Testis (tissue), 3 donors: ENCODE measurements around the gene WDFY4. TPM values are rescaled to one million over a fixed set of nuclear protein-coding genes. Genes with fewer than 3 reads are reported as not detected.

ENCODE experiments used
- DNase-seq: peaks from one replicate; pipeline ENCODE4 v3.0.0-alpha.2; 2019
- H3K27ac ChIP-seq, 2 donors: fragments of 200-600 bp; sonication (generic); one replicate each; pipeline ENCODE4 v1.5.1; 2019
- H3K27me3 ChIP-seq: fragments of 200-600 bp; sonication (generic); one replicate; pipeline ENCODE4 v1.5.1; 2019
- H3K36me3 ChIP-seq: fragments of 200-600 bp; sonication (generic); one replicate; pipeline ENCODE4 v1.5.1; 2017; ENCODE audit warnings: low read depth; ENCODE audit errors: missing control alignments
- H3K4me1 ChIP-seq: fragments of 200-600 bp; sonication (generic); one replicate; pipeline ENCODE4 v1.5.1; 2019
- H3K4me3 ChIP-seq, 2 donors: fragments of 200-600 bp; sonication (generic); one replicate each; pipeline ENCODE4 v1.5.1; 2017 to 2019
- H3K9me3 ChIP-seq: fragments of 200-600 bp; sonication (generic); one replicate; pipeline ENCODE4 v1.5.1; 2017
- CTCF ChIP-seq, 3 experiments: fragments of 450-650 bp in 2 of 3; fragments of 200-600 bp in 1 of 3; sonication (generic) in 1 of 3; IDR thresholded peaks; one replicate each; pipeline ENCODE4 v1.5.1; 2016 to 2019; ENCODE audit warnings: antibody characterized with exemption in 3 of 3, mild to moderate bottlenecking in 2 of 3, moderate library complexity in 1 of 3
- POLR2A ChIP-seq: fragments of 450-650 bp; IDR thresholded peaks from one replicate; pipeline ENCODE4 v1.6.1; 2017; ENCODE audit warnings: antibody characterized with exemption, mild to moderate bottlenecking, moderate library complexity
- WGBS, 2 donors: methylation state at CpG; one replicate each; pipeline ENCODE4 v1.1.5; 2018; 5-methylcytosine and 5-hydroxymethylcytosine counted together
- intact Hi-C: fragments of 100-400 bp; cut with DNase I; formaldehyde crosslinking; loops from one replicate; pipeline ENCODE4 v1.15.1; 2023; ENCODE audit warnings: low total_unique reads
- polyA plus RNA-seq: library from polyadenylated mRNA; stranded (reverse); fragments of 350-450 nt; fragmentation: Illumina TruSeq; extraction: RNeasy Lipid Tissue Mini Kit (QIAGEN cat#74804); gene quantifications from one replicate; pipeline ENCODE4 v1.2.3, GENCODE V29; 2014; ENCODE audit warnings: low read depth, low replicate concordance; ENCODE audit not compliant: insufficient read depth
- total RNA-seq, 2 donors: library from RNA; depleted of rRNA; stranded (reverse); fragments of >200 nt; gene quantifications; one replicate each; pipeline ENCODE4 v1.2.3, GENCODE V29; 2016

Gene WDFY4
- total and polyA plus RNA-seq, 3 donors from 2014 or later, result 10.2 to 21.5 (median 18.4) TPM

DNA sequence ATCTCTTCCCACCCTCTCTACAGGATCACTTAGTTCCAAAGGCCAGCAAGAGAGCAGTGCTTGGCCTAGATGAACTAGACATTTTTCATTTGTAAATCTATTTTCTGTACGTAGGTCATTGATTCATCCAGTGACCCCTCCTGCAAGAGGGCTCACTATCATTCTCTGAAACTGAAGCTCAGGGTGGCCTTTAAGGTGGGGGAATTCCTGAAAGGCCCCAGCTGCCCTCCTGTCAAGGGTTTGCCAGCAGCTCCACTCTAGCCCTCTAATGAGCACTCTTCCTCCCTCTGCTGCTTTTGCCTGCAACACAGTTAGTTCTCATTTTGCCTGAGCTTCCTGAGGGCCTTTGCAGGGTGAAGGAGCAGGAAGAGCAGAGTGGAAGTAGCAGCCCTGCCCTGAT, 213.8 kb downstream of the WDFY4 start:
- intact Hi-C loops, result no loop called here
- no peak overlapping the region for H3K4me3 ChIP-seq
- no peaks in the 10 kb centered on the region for H3K27me3 ChIP-seq
- H3K4me1 ChIP-seq, result no peaks in the 10 kb centered on the region
- TF ChIP-seq CTCF (IDR thresholded peaks at IDR 0.05) (no peak), POLR2A (no peak)
- no peaks in the 10 kb centered on the region for H3K36me3 ChIP-seq
- H3K27ac ChIP-seq, result no peak overlapping the region
- no peak for DNase-seq
- H3K9me3 ChIP-seq, result no peaks in the 10 kb centered on the region
- WGBS, 2 donors, result 95 to 100% methylated on average over 1 of the region's 1 CpG

DNA sequence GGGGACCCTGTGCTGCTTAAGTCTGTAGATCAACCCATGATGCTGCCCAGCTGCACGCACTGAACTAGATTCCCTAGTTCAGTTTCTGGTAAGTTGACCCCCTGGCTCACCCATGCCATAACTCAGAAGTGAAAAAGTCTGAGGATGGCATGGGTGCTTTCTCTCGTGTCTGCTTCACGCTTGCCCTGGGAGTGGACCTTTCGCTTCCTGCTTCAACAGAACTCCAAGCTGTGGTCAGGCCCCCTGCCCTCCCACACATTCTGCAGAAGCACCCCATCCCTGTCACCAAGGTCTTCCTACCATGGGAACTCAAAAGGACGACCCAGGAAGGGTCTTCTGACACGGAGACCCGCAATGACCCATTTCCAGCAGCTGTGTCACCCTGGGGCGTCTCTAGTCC, 215.1 kb downstream of the WDFY4 start:
- Histone ChIP-seq H3K36me3 (no peaks in the 10 kb centered on the region), H3K4me3 (no peak overlapping the region), H3K9me3 (no peaks in the 10 kb centered on the region), H3K27ac (no peak overlapping the region), H3K4me1 (no peaks in the 10 kb centered on the region), H3K27me3 (no peaks in the 10 kb centered on the region)
- intact Hi-C loops, result no loop called here
- DNase-seq, result no peak
- 76 to 97% methylated on average over 7 to 8 of the region's 8 CpGs for WGBS, 2 donors
- no peak for TF ChIP-seq POLR2A
- no peak for TF ChIP-seq CTCF (IDR thresholded peaks at IDR 0.05)

DNA sequence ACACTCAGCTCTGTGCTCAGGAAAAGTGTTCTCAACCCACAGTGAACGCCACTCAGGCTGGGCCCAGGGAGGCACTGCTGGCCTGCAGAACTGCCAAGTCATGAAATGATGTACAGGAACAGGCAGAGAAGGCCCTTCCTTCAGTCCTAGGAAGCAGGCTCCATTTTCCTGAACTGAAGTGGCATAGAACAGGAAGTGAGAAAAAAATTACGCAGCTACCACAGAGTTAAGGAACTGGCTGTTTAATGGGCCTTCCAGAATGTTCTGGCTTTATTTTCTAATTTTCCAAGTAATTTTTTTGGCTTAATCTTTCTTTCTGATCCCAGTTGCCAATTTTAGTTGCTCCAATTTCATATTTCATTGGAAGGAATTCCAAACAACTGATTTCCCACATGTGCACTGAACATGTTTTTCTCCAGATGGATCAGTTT, 215.7 kb downstream of the WDFY4 start:
- Histone ChIP-seq H3K36me3 (no peaks in the 10 kb centered on the region), H3K27me3 (no peaks in the 10 kb centered on the region), H3K9me3 (no peaks in the 10 kb centered on the region), H3K4me3 (no peak overlapping the region), H3K4me1 (no peaks in the 10 kb centered on the region), H3K27ac (peak overlapping the region in 1 of 2 donors; percentile 59)
- WGBS, 2 donors, result 70 to 79% methylated on average over 2 of the region's 2 CpGs
- no peak for DNase-seq
- intact Hi-C loops, result no loop called here
- TF ChIP-seq POLR2A, result no peak
- TF ChIP-seq CTCF (IDR thresholded peaks at IDR 0.05), result no peak

DNA sequence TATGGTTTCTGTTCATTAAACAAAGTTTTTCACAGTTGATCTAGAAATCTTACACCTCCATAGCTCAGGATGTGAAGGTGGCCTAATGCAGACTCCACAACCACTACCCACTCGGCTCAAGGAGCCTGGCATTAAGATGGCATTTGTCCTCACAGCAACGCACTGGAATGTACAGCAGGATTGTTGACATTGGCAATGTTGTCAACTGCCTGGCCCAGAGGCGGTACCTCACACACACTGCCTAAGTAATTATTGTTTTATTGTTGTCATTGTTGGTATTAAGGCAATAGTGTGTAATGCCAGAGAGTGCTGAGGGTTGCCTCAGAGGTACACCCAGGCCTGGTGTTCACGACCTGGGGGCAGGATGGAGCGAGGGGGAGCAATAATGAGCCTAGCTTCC, 216.6 kb downstream of the WDFY4 start:
- H3K27ac ChIP-seq, result no peak overlapping the region
- intact Hi-C loops, result no loop called here
- 70 to 87% methylated on average over 5 of the region's 5 CpGs for WGBS, 2 donors
- H3K4me1 ChIP-seq, result no peaks in the 10 kb centered on the region
- no peaks in the 10 kb centered on the region for H3K36me3 ChIP-seq
- no peak overlapping the region for H3K4me3 ChIP-seq
- H3K27me3 ChIP-seq, result no peaks in the 10 kb centered on the region
- DNase-seq, result no peak
- no peak for TF ChIP-seq CTCF (IDR thresholded peaks at IDR 0.05)
- no peak for TF ChIP-seq POLR2A
- H3K9me3 ChIP-seq, result no peaks in the 10 kb centered on the region

DNA sequence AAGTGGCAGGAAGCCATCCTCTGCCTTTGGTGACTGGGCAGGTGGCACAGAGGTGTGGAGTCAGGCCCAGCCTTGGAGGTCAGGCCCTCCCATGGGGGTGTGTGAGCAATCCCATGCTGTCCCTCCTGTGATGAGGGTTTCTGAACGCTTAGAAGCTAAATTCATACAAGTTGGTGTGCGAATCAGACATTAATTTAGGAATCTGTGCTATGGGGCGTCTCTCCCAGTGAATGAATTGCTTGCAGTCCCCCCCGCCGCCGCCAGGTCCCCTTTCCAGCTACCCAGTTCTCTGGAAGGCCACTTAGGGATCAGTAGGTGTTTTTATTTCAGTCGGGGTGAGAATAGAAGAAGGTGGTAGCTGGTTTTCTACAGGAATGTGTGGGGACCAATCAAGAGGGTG, 217.4 kb downstream of the WDFY4 start:
- intact Hi-C loops, result no loop called here
- DNase-seq, result no peak
- H3K9me3 ChIP-seq, result no peaks in the 10 kb centered on the region
- no peaks in the 10 kb centered on the region for H3K27me3 ChIP-seq
- H3K4me3 ChIP-seq, result no peak overlapping the region
- H3K36me3 ChIP-seq, result no peaks in the 10 kb centered on the region
- no peak overlapping the region for H3K27ac ChIP-seq
- TF ChIP-seq CTCF (IDR thresholded peaks at IDR 0.05), result no peak
- no peak for TF ChIP-seq POLR2A
- WGBS, 2 donors, result 87 to 91% methylated on average over 6 to 7 of the region's 7 CpGs
- H3K4me1 ChIP-seq, result no peaks in the 10 kb centered on the region
